Smooth muscle cell (in vitro differentiated cells): ENCODE results near the gene USP3. TPM values are rescaled to one million over a fixed set of nuclear protein-coding genes. Genes with fewer than 3 reads are reported as not detected.

ENCODE experiments used
- DNase-seq: peaks from one replicate; lab custom pipeline; 2025; ENCODE audit not compliant: unreplicated experiment; lab: John Stamatoyannopoulos, UW
- H2AFZ ChIP-seq: fragments of 200-600 bp; sonication (generic); 2 replicates; pipeline ENCODE4 v1.6.0; 2016; ENCODE audit warnings: antibody characterized with exemption, low read depth, mild to moderate bottlenecking
- H3F3A ChIP-seq: fragments of 200-600 bp; sonication (generic); 2 replicates; pipeline ENCODE4 v1.6.0; 2017; ENCODE audit warnings: antibody characterized with exemption, low read depth
- H3K27ac ChIP-seq: fragments of 200-600 bp; sonication (generic); 2 replicates; pipeline ENCODE4 v1.5.1; 2016; ENCODE audit warnings: low read depth, mild to moderate bottlenecking
- H3K27me3 ChIP-seq: fragments of 200-600 bp; sonication (generic); 2 replicates; pipeline ENCODE4 v1.6.1; 2016; ENCODE audit warnings: low read depth, mild to moderate bottlenecking
- H3K36me3 ChIP-seq: fragments of 200-600 bp; sonication (generic); 2 replicates; pipeline ENCODE4 v1.5.1; 2016; ENCODE audit warnings: low read depth
- H3K4me1 ChIP-seq: fragments of 200-600 bp; sonication (generic); 2 replicates; pipeline ENCODE4 v1.5.1; 2016; ENCODE audit warnings: low read depth
- H3K4me2 ChIP-seq: fragments of 200-600 bp; sonication (generic); 2 replicates; pipeline ENCODE4 v1.6.0; 2016; ENCODE audit warnings: mild to moderate bottlenecking
- H3K4me3 ChIP-seq: fragments of 200-600 bp; sonication (generic); 2 replicates; pipeline ENCODE4 v1.5.1; 2016; ENCODE audit warnings: mild to moderate bottlenecking
- H3K79me2 ChIP-seq: fragments of 200-600 bp; sonication (generic); 2 replicates; pipeline ENCODE4 v1.6.0; 2016; ENCODE audit warnings: low read depth, mild to moderate bottlenecking
- H3K9ac ChIP-seq: fragments of 200-600 bp; sonication (generic); 2 replicates; pipeline ENCODE4 v1.6.0; 2016; ENCODE audit warnings: low read depth
- H3K9me3 ChIP-seq: fragments of 200-600 bp; sonication (generic); replicated peaks from 2 replicates; pipeline ENCODE4 v1.5.1; 2016; ENCODE audit warnings: low read depth
- H4K20me1 ChIP-seq: fragments of 200-600 bp; sonication (generic); 2 replicates; pipeline ENCODE4 v1.6.0; 2016; ENCODE audit warnings: low read depth
- CTCF ChIP-seq: fragments of 200-600 bp; sonication (generic); IDR thresholded peaks from 2 replicates; pipeline ENCODE4 v1.5.1; 2017; ENCODE audit warnings: borderline replicate concordance, mild to moderate bottlenecking, antibody characterized with exemption; ENCODE audit not compliant: insufficient read depth, poor library complexity, severe bottlenecking
- WGBS: methylation state at CpG from one replicate; pipeline ENCODE4 v1.1.7; 2016; ENCODE audit warnings: low lambda C conversion rate; 5-methylcytosine and 5-hydroxymethylcytosine counted together
- polyA plus RNA-seq: library from polyadenylated mRNA; unstranded; fragments of >200 nt; fragmentation: Nextera tagmentation; extraction: Ambion mirVana; gene quantifications from 2 replicates; pipeline ENCODE4 v1.2.1, GENCODE V29; 2016
- total RNA-seq: library from RNA; depleted of rRNA; stranded (reverse); fragments of >200 nt; gene quantifications from 2 replicates; pipeline ENCODE4 v1.2.3, GENCODE V29; 2014

USP3 gene
- total and polyA plus RNA-seq, 2 experiments from 2014 or later = 17.1 to 26.2 TPM

GRCh38 chr15:63458794-63459395 is 45.5 kb upstream of the USP3 start:
- DNase-seq = no peak
- Histone ChIP-seq H2AFZ (no peak overlapping the region), H3K79me2 (no peaks in the 10 kb centered on the region), H3K9me3 (no peaks in the 10 kb centered on the region), H3K4me3 (no peak overlapping the region), H3K27ac (no peak overlapping the region), H3F3A (no peaks in the 10 kb centered on the region), H4K20me1 (no peaks in the 10 kb centered on the region), H3K36me3 (no peaks in the 10 kb centered on the region), H3K27me3 (no peaks in the 10 kb centered on the region), H3K4me1 (no peaks in the 10 kb centered on the region), H3K4me2 (no peak overlapping the region), H3K9ac (no peak overlapping the region)
- 92% methylated on average over 36 of the region's 36 CpGs for WGBS
- no peak for TF ChIP-seq CTCF

- Histone ChIP-seq H3K36me3 (no peaks in the 10 kb centered on the region), H4K20me1 (no peaks in the 10 kb centered on the region), H3K27ac (no peak overlapping the region), H3K79me2 (no peaks in the 10 kb centered on the region), H2AFZ (peak overlapping the region; percentile 24), H3K4me3 (no peak overlapping the region), H3K9me3 (no peaks in the 10 kb centered on the region), H3K4me1 (no peaks in the 10 kb centered on the region), H3K27me3 (no peaks in the 10 kb centered on the region), H3K4me2 (no peak overlapping the region), H3F3A (no peaks in the 10 kb centered on the region), H3K9ac (no peak overlapping the region)
- TF ChIP-seq CTCF = no peak
- no peak for DNase-seq
- 83% methylated on average over 15 of the region's 15 CpGs for WGBS
These were observed 43.9 kb upstream of the USP3 start for GRCh38 chr15:63460210-63461155.

- Histone ChIP-seq H3F3A (no peaks in the 10 kb centered on the region), H4K20me1 (no peaks in the 10 kb centered on the region), H3K79me2 (no peaks in the 10 kb centered on the region), H3K27me3 (no peaks in the 10 kb centered on the region), H3K4me3 (no peak overlapping the region), H2AFZ (peak overlapping the region; percentile 24), H3K4me1 (no peaks in the 10 kb centered on the region), H3K9ac (no peak overlapping the region), H3K36me3 (no peaks in the 10 kb centered on the region), H3K27ac (no peak overlapping the region), H3K9me3 (no peaks in the 10 kb centered on the region), H3K4me2 (peak overlapping the region; percentile 6)
- no peak for DNase-seq
- TF ChIP-seq CTCF = no peak
- WGBS = 37% methylated on average over 22 of the region's 22 CpGs
These were observed 43.0 kb upstream of the USP3 start for GRCh38 chr15:63461230-63461985.
